ENCODE results near the gene SLCO2A1.

The SLCO2A1 gene

DNA sequence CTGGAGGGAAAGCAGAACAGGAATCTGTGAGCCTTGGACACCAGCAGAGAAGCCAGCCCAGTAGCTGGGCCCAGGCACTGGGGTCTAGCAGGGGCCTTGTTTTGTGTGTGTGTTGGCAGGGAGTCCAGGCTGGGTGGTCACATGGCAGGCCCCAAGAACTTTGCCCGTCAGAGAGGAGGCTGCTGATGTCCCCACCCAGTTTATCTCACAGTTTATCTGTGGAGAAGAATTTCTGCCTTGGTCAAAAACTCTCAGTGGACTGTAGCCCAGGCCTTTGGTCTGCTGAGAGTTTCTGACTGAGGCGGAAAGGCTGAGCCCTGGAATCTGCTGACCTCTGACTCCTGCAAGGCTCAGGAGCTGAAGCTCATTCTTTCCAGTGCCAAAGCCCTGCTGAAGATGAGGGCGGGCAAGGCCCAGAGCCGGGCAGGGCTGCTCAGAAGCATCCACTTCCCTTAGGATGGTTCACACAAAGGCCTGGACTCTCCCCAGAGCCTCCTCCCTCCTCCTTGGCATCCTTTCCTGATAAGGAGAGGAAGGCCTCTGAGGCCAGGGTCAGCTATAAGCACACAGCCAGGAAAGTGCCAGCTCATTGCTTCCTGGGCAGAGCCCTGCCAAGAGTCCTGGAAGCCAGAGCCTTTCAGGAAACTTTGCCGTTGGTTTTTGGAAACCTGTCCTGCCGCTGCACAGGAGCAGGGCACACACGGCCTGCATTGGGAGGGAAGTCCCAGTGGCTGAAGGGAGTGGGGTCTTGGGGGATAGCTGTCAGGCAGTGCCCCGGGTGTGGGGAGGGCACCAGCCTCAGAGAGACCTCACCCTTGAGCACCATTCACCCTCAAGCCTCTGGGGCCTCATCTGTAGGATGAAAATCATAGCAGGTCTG, 37.2 kb upstream of the SLCO2A1 start:
- Histone ChIP-seq H3K9me3 (ENCODE audit: severe bottlenecking) (no peaks in the 10 kb centered on the region), H3K4me3 (ENCODE audit: severe bottlenecking) (no peak overlapping the region), H3K27me3 (ENCODE audit: insufficient read depth, poor library complexity, severe bottlenecking) (no peaks in the 10 kb centered on the region), H3K36me3 (ENCODE audit: low read depth) (no peaks in the 10 kb centered on the region), H3K27ac (ENCODE audit: poor library complexity, severe bottlenecking) (no peak overlapping the region), H3K4me1 (ENCODE audit: insufficient read depth, poor library complexity, severe bottlenecking) (no peaks in the 10 kb centered on the region)
- DNase-seq (ENCODE audit: low spot score) (no peak), ATAC-seq (ENCODE audit: low read depth) (peak; percentile 21; the same call in 1 of the 3 replicates)
- TF ChIP-seq, protein P1, sequence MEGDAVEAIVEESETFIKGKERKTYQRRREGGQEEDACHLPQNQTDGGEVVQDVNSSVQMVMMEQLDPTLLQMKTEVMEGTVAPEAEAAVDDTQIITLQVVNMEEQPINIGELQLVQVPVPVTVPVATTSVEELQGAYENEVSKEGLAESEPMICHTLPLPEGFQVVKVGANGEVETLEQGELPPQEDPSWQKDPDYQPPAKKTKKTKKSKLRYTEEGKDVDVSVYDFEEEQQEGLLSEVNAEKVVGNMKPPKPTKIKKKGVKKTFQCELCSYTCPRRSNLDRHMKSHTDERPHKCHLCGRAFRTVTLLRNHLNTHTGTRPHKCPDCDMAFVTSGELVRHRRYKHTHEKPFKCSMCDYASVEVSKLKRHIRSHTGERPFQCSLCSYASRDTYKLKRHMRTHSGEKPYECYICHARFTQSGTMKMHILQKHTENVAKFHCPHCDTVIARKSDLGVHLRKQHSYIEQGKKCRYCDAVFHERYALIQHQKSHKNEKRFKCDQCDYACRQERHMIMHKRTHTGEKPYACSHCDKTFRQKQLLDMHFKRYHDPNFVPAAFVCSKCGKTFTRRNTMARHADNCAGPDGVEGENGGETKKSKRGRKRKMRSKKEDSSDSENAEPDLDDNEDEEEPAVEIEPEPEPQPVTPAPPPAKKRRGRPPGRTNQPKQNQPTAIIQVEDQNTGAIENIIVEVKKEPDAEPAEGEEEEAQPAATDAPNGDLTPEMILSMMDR (IDR thresholded peaks at IDR 0.05; ENCODE audit: poor library complexity, severe bottlenecking), result no peak

DNA sequence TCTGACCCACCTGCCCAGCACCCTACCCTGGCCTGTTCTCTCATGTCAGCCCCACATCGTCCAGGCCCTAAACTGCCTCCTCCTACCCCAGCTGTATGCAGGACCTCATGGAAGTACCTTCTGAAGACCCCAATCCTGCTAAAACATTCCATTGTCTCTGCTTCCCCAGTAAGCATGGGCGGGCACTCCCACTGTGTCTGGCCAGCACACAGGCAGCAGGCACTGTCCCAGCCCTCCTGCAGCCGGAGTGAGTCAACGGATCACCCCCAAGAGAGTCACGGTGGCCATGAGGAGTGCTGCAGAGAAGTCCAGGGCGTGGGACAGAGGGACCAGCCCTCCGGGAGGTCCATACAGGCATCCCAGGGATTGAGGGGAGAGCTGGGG, 36.4 kb upstream of the SLCO2A1 start:
- no peaks in the 10 kb centered on the region for H3K9me3 ChIP-seq (ENCODE audit: severe bottlenecking)
- H3K4me3 ChIP-seq (ENCODE audit: severe bottlenecking), result no peak overlapping the region
- no peaks in the 10 kb centered on the region for H3K36me3 ChIP-seq (ENCODE audit: low read depth)
- H3K27ac ChIP-seq (ENCODE audit: poor library complexity, severe bottlenecking), result no peak overlapping the region
- H3K4me1 ChIP-seq (ENCODE audit: insufficient read depth, poor library complexity, severe bottlenecking), result no peaks in the 10 kb centered on the region
- ATAC-seq (ENCODE audit: low read depth) (no peak), DNase-seq (ENCODE audit: low spot score) (no peak)
- no peaks in the 10 kb centered on the region for H3K27me3 ChIP-seq (ENCODE audit: insufficient read depth, poor library complexity, severe bottlenecking)
- TF ChIP-seq, protein P1 (IDR thresholded peaks at IDR 0.05; ENCODE audit: poor library complexity, severe bottlenecking), result no peak

DNA sequence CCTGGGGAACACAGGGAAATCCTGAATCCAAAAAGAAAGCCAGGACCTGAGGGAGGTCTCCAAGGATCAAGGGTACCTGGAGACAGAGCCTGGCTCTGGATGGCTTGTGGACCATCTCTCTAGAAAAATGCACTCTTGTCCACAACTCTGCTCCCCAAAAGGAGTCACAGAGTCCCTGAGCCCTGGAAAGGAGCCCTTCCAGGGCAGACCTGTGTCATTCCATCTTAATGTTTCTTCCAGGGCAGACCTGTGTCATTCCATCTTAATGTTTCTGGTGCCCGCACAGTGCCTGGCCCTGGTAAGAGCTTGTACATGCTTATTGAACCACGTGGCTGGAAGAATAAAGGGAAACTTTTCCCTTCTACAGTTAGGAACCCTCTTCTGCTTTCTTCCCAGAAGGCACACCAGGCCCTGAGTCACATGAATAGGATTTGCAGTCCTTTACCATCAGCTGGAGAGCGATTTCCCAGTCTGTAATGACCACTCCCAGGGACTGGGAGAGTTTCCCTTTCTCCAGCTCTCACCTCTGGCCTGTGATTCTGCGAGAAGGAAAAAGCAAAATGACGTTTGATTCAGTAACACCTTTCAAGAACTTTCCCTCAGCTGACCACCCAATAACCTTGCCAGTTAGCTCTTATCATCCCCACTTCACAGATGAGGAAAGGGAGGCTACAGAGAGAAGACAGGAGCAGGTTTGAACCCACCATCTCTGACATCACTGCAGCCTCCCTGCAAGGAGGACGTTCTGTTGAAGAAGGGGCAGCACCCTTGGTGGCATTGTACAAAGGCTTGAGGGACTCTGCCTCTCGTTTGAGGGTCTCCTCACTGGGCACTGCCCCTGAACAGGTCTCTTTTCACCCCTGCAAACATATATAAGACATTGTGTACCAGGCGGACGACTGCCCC, 35.8 kb upstream of the SLCO2A1 start:
- TF ChIP-seq, protein P1 (IDR thresholded peaks at IDR 0.05; ENCODE audit: poor library complexity, severe bottlenecking), result no peak
- ATAC-seq (ENCODE audit: low read depth), result no peak
- H3K4me3 ChIP-seq (ENCODE audit: severe bottlenecking), result no peak overlapping the region
- no peak overlapping the region for H3K27ac ChIP-seq (ENCODE audit: poor library complexity, severe bottlenecking)
- no peaks in the 10 kb centered on the region for H3K36me3 ChIP-seq (ENCODE audit: low read depth)
- no peaks in the 10 kb centered on the region for H3K27me3 ChIP-seq (ENCODE audit: insufficient read depth, poor library complexity, severe bottlenecking)
- H3K4me1 ChIP-seq (ENCODE audit: insufficient read depth, poor library complexity, severe bottlenecking), result no peaks in the 10 kb centered on the region
- H3K9me3 ChIP-seq (ENCODE audit: severe bottlenecking), result no peaks in the 10 kb centered on the region
- DNase-seq (ENCODE audit: low spot score), result no peak

DNA sequence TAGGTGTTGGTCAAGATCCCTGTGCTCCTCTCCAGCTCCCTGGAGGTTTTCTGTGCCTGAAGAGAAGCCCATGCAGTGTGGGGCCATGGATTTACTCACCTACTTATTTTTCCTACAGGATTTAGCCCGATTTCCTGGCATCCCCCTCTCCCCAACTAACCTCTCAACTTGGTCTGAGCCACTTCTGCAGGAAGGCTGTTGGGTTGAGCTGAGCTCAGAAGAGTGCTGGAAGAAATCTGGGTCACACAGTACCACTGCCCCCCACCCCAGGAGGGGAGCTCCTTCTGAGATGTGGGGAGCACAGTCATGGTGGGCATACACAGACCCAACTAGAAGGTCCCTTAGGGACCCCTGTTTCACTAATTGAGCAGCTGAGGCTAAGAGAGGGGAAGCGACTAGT, 34.4 kb upstream of the SLCO2A1 start:
- Histone ChIP-seq H3K27me3 (ENCODE audit: insufficient read depth, poor library complexity, severe bottlenecking) (no peaks in the 10 kb centered on the region), H3K4me1 (ENCODE audit: insufficient read depth, poor library complexity, severe bottlenecking) (no peaks in the 10 kb centered on the region), H3K4me3 (ENCODE audit: severe bottlenecking) (no peak overlapping the region), H3K36me3 (ENCODE audit: low read depth) (no peaks in the 10 kb centered on the region), H3K27ac (ENCODE audit: poor library complexity, severe bottlenecking) (no peak overlapping the region), H3K9me3 (ENCODE audit: severe bottlenecking) (no peaks in the 10 kb centered on the region)
- DNase-seq (ENCODE audit: low spot score) (peak; percentile 4), ATAC-seq (ENCODE audit: low read depth) (no peak)
- TF ChIP-seq, protein P1 (IDR thresholded peaks at IDR 0.05; ENCODE audit: poor library complexity, severe bottlenecking), result no peak

Data from RWPE2 (cell line).